Measurements from ENCODE around the gene SNAPC4.

Gene SNAPC4

GRCh38 chr9:136400038-136400834 lies at the start of gene SNAPC4:
Gene SNAPC4, minus strand, starts transcription at chr9:136400170. Its CDS starts 1,742 bp downstream, at chr9:136398428.
- DNase-seq: peak; percentile 8 to 85 (median 65)

GRCh38 chr9:136448655-136449054 lies 48.7 kb upstream of the SNAPC4 start:
- DNase-seq: no peak

GRCh38 chr9:136447173-136447778 lies 47.3 kb upstream of the SNAPC4 start:
- no peak for DNase-seq

GRCh38 chr9:136445799-136446198 lies 45.8 kb upstream of the SNAPC4 start:
- DNase-seq: no peak

- DNase-seq: no peak
These were observed 44.1 kb upstream of the SNAPC4 start for GRCh38 chr9:136444102-136444501.

- no peak for DNase-seq
These were observed 43.7 kb upstream of the SNAPC4 start for GRCh38 chr9:136443687-136444086.

- no peak for DNase-seq
These were observed 43.1 kb upstream of the SNAPC4 start for GRCh38 chr9:136443087-136443486.

- no peak for DNase-seq
These were observed 42.3 kb upstream of the SNAPC4 start for GRCh38 chr9:136442265-136442664.

GRCh38 chr9:136441681-136442245 lies 41.8 kb upstream of the SNAPC4 start:
- no peak for DNase-seq

- no peak for DNase-seq
These were observed 41.3 kb upstream of the SNAPC4 start for GRCh38 chr9:136441191-136441680.

GRCh38 chr9:136439481-136440408 lies 39.8 kb upstream of the SNAPC4 start, which contains the start of gene INPP5E:
Gene INPP5E, minus strand, starts transcription at chr9:136439845. Its CDS starts 426 bp downstream, at chr9:136439419.
- peak in 46 of 51 donors; percentile 13 to 81 (median 42) for DNase-seq

GRCh38 chr9:136438548-136439480 lies 38.8 kb upstream of the SNAPC4 start:
- peak in 6 of 51 donors; percentile 4 to 35 (median 26) for DNase-seq

GRCh38 chr9:136437839-136438547 lies 38.0 kb upstream of the SNAPC4 start:
- no peak for DNase-seq

- no peak for DNase-seq
These were observed 37.5 kb upstream of the SNAPC4 start for GRCh38 chr9:136437430-136437829.

GRCh38 chr9:136436055-136436634 lies 36.2 kb upstream of the SNAPC4 start:
- no peak for DNase-seq

- no peak for DNase-seq
These were observed 34.7 kb upstream of the SNAPC4 start for GRCh38 chr9:136434580-136435169.

GRCh38 chr9:136433849-136434579 lies 34.0 kb upstream of the SNAPC4 start:
- DNase-seq: no peak

Data from hypothalamus (tissue), 51 donors.